HEK293 (cell line): ENCODE measurements around the gene OGFOD3.
"Not testable (repeated sequence)": the region's sequence is repeated elsewhere in the genome, so short reads cannot be mapped to it uniquely, and the experiment has no call there.

Experiments
- CTCF ChIA-PET: fragments of 350-600 bp; formaldehyde crosslinking; extraction: SDS; loops from one replicate; lab custom pipeline; 2021; ENCODE audit warnings: antibody characterized with exemption; lab: Yijun Ruan, JAX
- POLR2A ChIA-PET: fragments of 300-600 bp; formaldehyde crosslinking; extraction: SDS; loops from one replicate; lab custom pipeline; 2020; ENCODE audit warnings: antibody characterized with exemption, inconsistent platforms; lab: Yijun Ruan, JAX
- H3K27ac ChIP-seq: fragments of 200-500 bp; sonication (Bioruptor generic); 2 replicates; pipeline ENCODE4 v1.5.1; 2014; ENCODE audit warnings: low read depth, low read length, control low read depth, inconsistent platforms; ENCODE audit errors: extremely low read depth
- H3K36me3 ChIP-seq, 2 experiments: fragments of 200-500 bp in 1 of 2; sonication (Bioruptor generic) in 1 of 2; 1 replicate in 1 of 2; 2 replicates in 1 of 2; pipeline ENCODE4 v1.5.1; 2014 to 2017; ENCODE audit warnings: inconsistent platforms in 2 of 2, low read length in 2 of 2; ENCODE audit not compliant: control insufficient read depth in 2 of 2, insufficient read depth in 1 of 2
- H3K4me1 ChIP-seq: fragments of 200-500 bp; sonication (Bioruptor generic); 2 replicates; pipeline ENCODE4 v1.5.1; 2014; ENCODE audit warnings: mild to moderate bottlenecking, low read length, inconsistent platforms; ENCODE audit not compliant: control insufficient read depth, insufficient read depth
- H3K4me3 ChIP-seq: 2 replicates; pipeline ENCODE4 v1.5.1; 2011; ENCODE audit warnings: low read depth, mild to moderate bottlenecking, control low read depth, low read length, moderate library complexity
- H3K9me3 ChIP-seq: fragments of 200-500 bp; sonication (Bioruptor generic); 2 replicates; pipeline ENCODE4 v1.5.1; 2014; ENCODE audit warnings: low read depth, low read length, inconsistent platforms; ENCODE audit not compliant: control insufficient read depth, insufficient read depth
- BCL11A ChIP-seq: fragments of 450-650 bp; formaldehyde crosslinking; IDR thresholded peaks from 2 replicates; pipeline ENCODE4 v1.5.1; 2016; ENCODE audit warnings: low read depth, missing biosample characterization, missing genetic modification characterization
- HIC1 ChIP-seq: fragments of 450-650 bp; formaldehyde crosslinking; IDR thresholded peaks from 2 replicates; pipeline ENCODE4 v1.5.1; 2016; ENCODE audit warnings: missing biosample characterization, missing genetic modification characterization
- HOXD13 ChIP-seq: sonication (generic); formaldehyde crosslinking; IDR thresholded peaks from 2 replicates; pipeline ENCODE4 v1.8.0; 2022; ENCODE audit warnings: missing genetic modification reagents, borderline replicate concordance
- KLF1 ChIP-seq: fragments of 450-650 bp; formaldehyde crosslinking; IDR thresholded peaks from 2 replicates; pipeline ENCODE4 v1.5.1; 2016; ENCODE audit warnings: missing biosample characterization, missing genetic modification characterization
- KLF8 ChIP-seq: fragments of 450-650 bp; formaldehyde crosslinking; IDR thresholded peaks from 2 replicates; pipeline ENCODE4 v1.5.1; 2016; ENCODE audit warnings: missing biosample characterization, missing genetic modification characterization
- OSR2 ChIP-seq: fragments of 450-650 bp; formaldehyde crosslinking; IDR thresholded peaks from 2 replicates; pipeline ENCODE4 v1.5.1; 2016; ENCODE audit warnings: missing biosample characterization, missing genetic modification characterization
- PRDM4 ChIP-seq: fragments of 450-650 bp; formaldehyde crosslinking; IDR thresholded peaks from 2 replicates; pipeline ENCODE4 v1.5.1; 2017; ENCODE audit warnings: missing biosample characterization, missing genetic modification characterization
- REPIN1 ChIP-seq: fragments of 450-650 bp; formaldehyde crosslinking; IDR thresholded peaks from 2 replicates; pipeline ENCODE4 v1.5.1; 2017; ENCODE audit warnings: missing biosample characterization, missing genetic modification characterization, low read depth
- SCRT1 ChIP-seq: fragments of 450-650 bp; formaldehyde crosslinking; IDR thresholded peaks from 2 replicates; pipeline ENCODE4 v1.5.1; 2016; ENCODE audit warnings: missing biosample characterization, missing genetic modification characterization, borderline replicate concordance
- SCRT2 ChIP-seq: fragments of 450-650 bp; formaldehyde crosslinking; IDR thresholded peaks from 2 replicates; pipeline ENCODE4 v1.5.1; 2016; ENCODE audit warnings: missing biosample characterization, missing genetic modification characterization
- SP3 ChIP-seq: fragments of 450-650 bp; formaldehyde crosslinking; IDR thresholded peaks from 2 replicates; pipeline ENCODE4 v1.5.1; 2016; ENCODE audit warnings: missing biosample characterization, missing genetic modification characterization
- WT1 ChIP-seq: fragments of 450-650 bp; formaldehyde crosslinking; IDR thresholded peaks from 2 replicates; pipeline ENCODE4 v1.5.1; 2016; ENCODE audit warnings: missing biosample characterization, missing genetic modification characterization
- ZIC2 ChIP-seq: fragments of 450-650 bp; formaldehyde crosslinking; IDR thresholded peaks from 2 replicates; pipeline ENCODE4 v1.5.1; 2016; ENCODE audit warnings: missing biosample characterization, missing genetic modification characterization
- ZNF10 ChIP-seq: fragments of 450-650 bp; formaldehyde crosslinking; IDR thresholded peaks from 2 replicates; pipeline ENCODE4 v1.5.1; 2017; ENCODE audit warnings: missing biosample characterization, missing genetic modification characterization
- ZNF449 ChIP-seq: fragments of 450-650 bp; formaldehyde crosslinking; IDR thresholded peaks from 2 replicates; pipeline ENCODE4 v1.5.1; 2017; ENCODE audit warnings: missing biosample characterization, mild to moderate bottlenecking, missing genetic modification characterization, moderate library complexity
- ZNF658 ChIP-seq: fragments of 450-650 bp; formaldehyde crosslinking; IDR thresholded peaks from 2 replicates; pipeline ENCODE4; 2016; ENCODE audit warnings: missing biosample characterization, missing genetic modification characterization
- ZSCAN30 ChIP-seq: fragments of 450-650 bp; IDR thresholded peaks from 2 replicates; pipeline ENCODE4 v1.5.1; 2018; ENCODE audit warnings: missing biosample characterization, mild to moderate bottlenecking, missing genetic modification characterization, moderate library complexity
- ZSCAN4 ChIP-seq: fragments of 450-650 bp; formaldehyde crosslinking; IDR thresholded peaks from 2 replicates; pipeline ENCODE4 v1.5.1; 2017; ENCODE audit warnings: missing biosample characterization, missing genetic modification characterization

The OGFOD3 gene

GRCh38 chr17:82373731-82374625 lies 44.4 kb downstream of the OGFOD3 start:
- ChIA-PET POLR2A (no interaction called here), CTCF (interaction anchor here (0.7 kb wide), 1 partner anchor 17 kb away, joined by 4 read pairs; no protein-coding TSS in a partner anchor)
- TF ChIP-seq HIC1 (peak; percentile 14; the same call in 1 of the 2 replicates), WT1 (no peak), ZSCAN30 (no peak), KLF8 (peak; percentile 72; the same call in 1 of the 2 replicates)
- Histone ChIP-seq H3K36me3 (no peaks in the 10 kb centered on the region), H3K9me3 (no peaks in the 10 kb centered on the region), H3K4me3 (no peak overlapping the region), H3K4me1 (no peaks in the 10 kb centered on the region), H3K27ac (no peak overlapping the region)

GRCh38 chr17:82373072-82373452 lies 45.3 kb downstream of the OGFOD3 start:
- POLR2A ChIA-PET, CTCF ChIA-PET, H3K27ac ChIP-seq, H3K4me1 ChIP-seq, H3K36me3 ChIP-seq, H3K9me3 ChIP-seq, H3K4me3 ChIP-seq: not testable (repeated sequence)

GRCh38 chr17:82372249-82373071 lies 45.9 kb downstream of the OGFOD3 start:
- Histone ChIP-seq H3K4me1 (no peaks in the 10 kb centered on the region; the same call in 1 of the 2 replicates), H3K27ac (no peak overlapping the region), H3K9me3 (no peaks in the 10 kb centered on the region), H3K4me3 (no peak overlapping the region), H3K36me3 (no peaks in the 10 kb centered on the region)
- CTCF ChIA-PET, result no interaction called here
- POLR2A ChIA-PET, result no interaction called here
- TF ChIP-seq ZNF449 (tag by site-specific recombination) (no peak), OSR2 (no peak), ZIC2 (tag by site-specific recombination) (no peak), KLF1 (tag by site-specific recombination) (no peak), ZNF10 (tag by site-specific recombination) (no peak), ZNF658 (tag by site-specific recombination) (no peak), SP3 (tag by site-specific recombination) (no peak), PRDM4 (tag by site-specific recombination) (no peak), SCRT1 (tag by site-specific recombination) (peak; percentile 66; the same call in 1 of the 2 replicates), HOXD13 (CRISPR knock-in tag) (no peak), REPIN1 (tag by site-specific recombination) (no peak), BCL11A (no peak), ZSCAN4 (tag by site-specific recombination) (no peak), SCRT2 (tag by site-specific recombination) (peak; percentile 90)
